ENCODE results near the gene SLC38A3. TPM values are rescaled to one million over a fixed set of nuclear protein-coding genes. Genes with fewer than 3 reads are reported as not detected.
"Not testable (repeated sequence)": the region's sequence is repeated elsewhere in the genome, so short reads cannot be mapped to it uniquely, and the experiment has no call there.

The SLC38A3 gene
- total RNA-seq, 1 donor from 2014 or later, result 5.0 TPM

- DNase-seq, result not testable (repeated sequence)
Measured at GRCh38 chr3:50211368-50211717, 6.3 kb downstream of the SLC38A3 start.

GRCh38 chr3:50211930-50212329, 6.9 kb downstream of the SLC38A3 start:
- no peak for DNase-seq

- DNase-seq, result no peak
Measured at GRCh38 chr3:50212502-50212901, 7.4 kb downstream of the SLC38A3 start.

- DNase-seq, result no peak
Measured at GRCh38 chr3:50212971-50213370, 7.9 kb downstream of the SLC38A3 start.

- peak; percentile 81 for DNase-seq
Measured at GRCh38 chr3:50213373-50213772, 8.3 kb downstream of the SLC38A3 start.

GRCh38 chr3:50214824-50215223, 9.8 kb downstream of the SLC38A3 start:
- DNase-seq, result no peak

- no peak for DNase-seq
Measured at GRCh38 chr3:50215529-50215928, 10.5 kb downstream of the SLC38A3 start.

GRCh38 chr3:50217681-50218080, 12.6 kb downstream of the SLC38A3 start:
- no peak for DNase-seq

GRCh38 chr3:50218448-50218847, 13.4 kb downstream of the SLC38A3 start:
- DNase-seq, result no peak

GRCh38 chr3:50219285-50219684, 14.2 kb downstream of the SLC38A3 start:
- no peak for DNase-seq

- DNase-seq, result no peak
Measured at GRCh38 chr3:50220109-50220508, 15.0 kb downstream of the SLC38A3 start.

- no peak for DNase-seq
Measured at GRCh38 chr3:50221051-50221410, 16.0 kb downstream of the SLC38A3 start.

- DNase-seq, result no peak
Measured at GRCh38 chr3:50221411-50222168, 16.5 kb downstream of the SLC38A3 start.

- DNase-seq, result no peak
Measured at GRCh38 chr3:50222169-50222528, 17.1 kb downstream of the SLC38A3 start.

- DNase-seq, result no peak
Measured at GRCh38 chr3:50224639-50225038, 19.6 kb downstream of the SLC38A3 start.

GRCh38 chr3:50226888-50227389, 21.9 kb downstream of the SLC38A3 start:
- peak; percentile 59 for DNase-seq

- DNase-seq, result peak; percentile 86
Measured at GRCh38 chr3:50227390-50228183, 22.5 kb downstream of the SLC38A3 start.

GRCh38 chr3:50228184-50228763, 23.2 kb downstream of the SLC38A3 start:
- not testable (repeated sequence) for DNase-seq

GRCh38 chr3:50229490-50229889, 24.4 kb downstream of the SLC38A3 start:
- DNase-seq, result no peak

- no peak for DNase-seq
Measured at GRCh38 chr3:50230104-50230793, 25.2 kb downstream of the SLC38A3 start.

GRCh38 chr3:50230794-50231125, 25.7 kb downstream of the SLC38A3 start:
- DNase-seq, result no peak

- no peak for DNase-seq
Measured at GRCh38 chr3:50231581-50231980, 26.5 kb downstream of the SLC38A3 start.

- DNase-seq, result no peak
Measured at GRCh38 chr3:50232303-50232702, 27.2 kb downstream of the SLC38A3 start.

Measured in occipital lobe (tissue), 2 donors.